Mesendoderm (in vitro differentiated cells): ENCODE data around the gene CRACR2A.
A peak's percentile ranks its signal among the peaks of the same experiment; 100 is the strongest.

Experiments used
- DNase-seq: peaks from one replicate; pipeline ENCODE4 v3.0.0; 2013
- H2AK5ac ChIP-seq: 2 replicates; pipeline ENCODE4 v1.6.1; 2013; ENCODE audit warnings: low read length, inconsistent platforms
- H2BK120ac ChIP-seq: 2 replicates; pipeline ENCODE4 v1.6.1; 2013; ENCODE audit warnings: low read depth, mild to moderate bottlenecking, low read length, moderate library complexity, mixed read lengths
- H2BK15ac ChIP-seq: replicated peaks from 2 replicates; pipeline ENCODE4 v1.6.1; 2013; ENCODE audit warnings: low read depth, mild to moderate bottlenecking, moderate library complexity
- H2BK5ac ChIP-seq: 2 replicates; pipeline ENCODE4 v1.6.1; 2013; ENCODE audit warnings: low read length, inconsistent platforms
- H3K18ac ChIP-seq: 2 replicates; pipeline ENCODE4 v1.6.1; 2013; ENCODE audit warnings: mild to moderate bottlenecking, low read length, mixed read lengths
- H3K23ac ChIP-seq: one replicate; pipeline ENCODE4 v1.6.1; 2013; ENCODE audit warnings: low read length
- H3K27ac ChIP-seq: 2 replicates; pipeline ENCODE4 v1.5.1; 2013; ENCODE audit warnings: low read depth, mild to moderate bottlenecking, inconsistent platforms, low read length, moderate library complexity
- H3K27me3 ChIP-seq: 2 replicates; pipeline ENCODE4 v1.6.1; 2013; ENCODE audit warnings: low read length, control low read depth, mild to moderate bottlenecking, inconsistent platforms; ENCODE audit not compliant: insufficient read depth, poor library complexity
- H3K36me3 ChIP-seq: 2 replicates; pipeline ENCODE4 v1.6.1; 2013; ENCODE audit warnings: low read length, inconsistent platforms; ENCODE audit not compliant: control insufficient read depth, insufficient read depth
- H3K4ac ChIP-seq: one replicate; pipeline ENCODE4 v1.6.1; 2013; ENCODE audit warnings: low read depth, mild to moderate bottlenecking, low read length, moderate library complexity
- H3K4me1 ChIP-seq: 2 replicates; pipeline ENCODE4 v1.6.1; 2013; ENCODE audit warnings: low read depth, low read length, inconsistent platforms; ENCODE audit not compliant: control insufficient read depth
- H3K4me2 ChIP-seq: 2 replicates; pipeline ENCODE4 v1.6.1; 2013; ENCODE audit warnings: low read length
- H3K4me3 ChIP-seq: 2 replicates; pipeline ENCODE4 v1.5.1; 2013; ENCODE audit warnings: mild to moderate bottlenecking, low read length
- H3K56ac ChIP-seq: one replicate; pipeline ENCODE4 v1.6.1; 2013; ENCODE audit warnings: low read length
- H3K79me1 ChIP-seq: 2 replicates; pipeline ENCODE4 v1.6.1; 2013; ENCODE audit warnings: low read length, inconsistent platforms
- H3K79me2 ChIP-seq: 2 replicates; pipeline ENCODE4 v1.6.1; 2013; ENCODE audit warnings: mild to moderate bottlenecking, low read length; ENCODE audit not compliant: control insufficient read depth, insufficient read depth
- H3K9ac ChIP-seq: 2 replicates; pipeline ENCODE4 v1.6.1; 2013; ENCODE audit warnings: low read length, inconsistent platforms
- H4K5ac ChIP-seq: one replicate; pipeline ENCODE4 v1.6.1; 2013; ENCODE audit warnings: low read length
- H4K8ac ChIP-seq: one replicate; pipeline ENCODE4 v1.6.1; 2013; ENCODE audit warnings: low read depth, mild to moderate bottlenecking, control low read depth, low read length, moderate library complexity
- WGBS: extraction: QIAGEN DNeasy Blood & Tissue Kit; methylation state at CpG from one replicate; pipeline ENCODE4 v1.1.7; 2013; ENCODE audit warnings: low lambda C conversion rate, missing lambda C conversion rate; ENCODE audit not compliant: insufficient coverage; ENCODE audit errors: extremely low coverage; 5-methylcytosine and 5-hydroxymethylcytosine counted together

The CRACR2A gene

GRCh38 chr12:3717283-3717898 lies 35.5 kb downstream of the CRACR2A start:
- H3K18ac ChIP-seq, result no peak overlapping the region
- no peak overlapping the region for H3K4me3 ChIP-seq
- H4K5ac ChIP-seq, result no peak overlapping the region
- no peak overlapping the region for H2BK120ac ChIP-seq
- H3K4me1 ChIP-seq, result peaks cover 7% of the 10 kb centered on the region
- no peak overlapping the region for H3K56ac ChIP-seq
- H3K79me2 ChIP-seq, result no peaks in the 10 kb centered on the region
- WGBS, result no CpG with 5 or more reads among the region's 9 CpGs
- H3K9ac ChIP-seq, result no peak overlapping the region
- H3K27ac ChIP-seq, result no peak overlapping the region
- H3K4ac ChIP-seq, result no peak overlapping the region
- H3K23ac ChIP-seq, result no peak overlapping the region
- H2AK5ac ChIP-seq, result no peak overlapping the region
- H3K27me3 ChIP-seq, result no peaks in the 10 kb centered on the region
- no peak overlapping the region for H3K4me2 ChIP-seq
- no peak overlapping the region for H2BK15ac ChIP-seq
- no peak for DNase-seq
- H3K79me1 ChIP-seq, result no peaks in the 10 kb centered on the region
- no peaks in the 10 kb centered on the region for H3K36me3 ChIP-seq
- H4K8ac ChIP-seq, result no peak overlapping the region
- no peak overlapping the region for H2BK5ac ChIP-seq

- no peak overlapping the region for H3K23ac ChIP-seq
- H3K79me2 ChIP-seq, result no peaks in the 10 kb centered on the region
- no CpG with 5 or more reads among the region's 1 CpG for WGBS
- H2BK120ac ChIP-seq, result no peak overlapping the region
- H3K18ac ChIP-seq, result no peak overlapping the region
- no peak overlapping the region for H2AK5ac ChIP-seq
- no peak overlapping the region for H3K56ac ChIP-seq
- peaks cover 7% of the 10 kb centered on the region for H3K4me1 ChIP-seq
- no peak overlapping the region for H3K4ac ChIP-seq
- H3K4me3 ChIP-seq, result no peak overlapping the region
- no peak overlapping the region for H3K27ac ChIP-seq
- H3K27me3 ChIP-seq, result no peaks in the 10 kb centered on the region
- H2BK15ac ChIP-seq, result no peak overlapping the region
- H3K4me2 ChIP-seq, result no peak overlapping the region
- DNase-seq, result no peak
- H4K5ac ChIP-seq, result no peak overlapping the region
- no peak overlapping the region for H3K9ac ChIP-seq
- no peaks in the 10 kb centered on the region for H3K36me3 ChIP-seq
- no peak overlapping the region for H4K8ac ChIP-seq
- no peaks in the 10 kb centered on the region for H3K79me1 ChIP-seq
- H2BK5ac ChIP-seq, result no peak overlapping the region
Measured at GRCh38 chr12:3715999-3716398, 36.9 kb downstream of the CRACR2A start.

GRCh38 chr12:3713947-3714346 lies 39.0 kb downstream of the CRACR2A start:
- Histone ChIP-seq H3K23ac (no peak overlapping the region), H3K9ac (no peak overlapping the region)

DNA sequence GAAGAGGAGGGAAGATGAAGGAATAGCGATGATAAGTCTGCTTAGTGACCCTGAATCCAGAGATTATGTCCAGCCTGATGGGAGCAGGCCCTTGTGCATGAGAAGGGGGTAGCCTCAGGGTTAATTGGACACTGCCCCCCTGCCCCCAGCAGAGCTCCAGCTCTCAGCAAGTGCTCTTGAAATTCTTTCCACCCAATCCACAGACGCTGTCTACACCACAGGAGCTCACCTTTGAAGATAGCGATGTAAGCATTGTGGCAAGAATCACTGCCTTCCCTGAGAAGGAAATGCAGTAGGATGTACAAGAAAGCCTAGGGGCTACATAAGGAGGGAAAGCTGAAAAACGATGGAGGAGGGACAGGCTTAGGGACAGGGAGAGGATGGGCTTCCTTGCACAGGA lies 39.4 kb downstream of the CRACR2A start:
- WGBS, result no CpG with 5 or more reads among the region's 4 CpGs
- DNase-seq, result peak; percentile 80

More at GRCh38 chr12:3713947-3714346, 39.0 kb downstream of the CRACR2A start:
- H2BK120ac ChIP-seq, result no peak overlapping the region
- no peak overlapping the region for H2BK5ac ChIP-seq
- H3K4me3 ChIP-seq, result no peak overlapping the region
- no peak overlapping the region for H3K4ac ChIP-seq
- H3K27ac ChIP-seq, result no peak overlapping the region
- no peak overlapping the region for H3K18ac ChIP-seq
- H3K4me2 ChIP-seq, result no peak overlapping the region
- no peak for DNase-seq
- no peak overlapping the region for H4K5ac ChIP-seq
- H3K4me1 ChIP-seq, result peaks cover 7% of the 10 kb centered on the region
- no peaks in the 10 kb centered on the region for H3K36me3 ChIP-seq
- H3K79me2 ChIP-seq, result no peaks in the 10 kb centered on the region
- WGBS, result no CpG with 5 or more reads among the region's 2 CpGs
- no peaks in the 10 kb centered on the region for H3K27me3 ChIP-seq
- H3K56ac ChIP-seq, result no peak overlapping the region
- no peak overlapping the region for H2BK15ac ChIP-seq
- H3K79me1 ChIP-seq, result no peaks in the 10 kb centered on the region
- H4K8ac ChIP-seq, result no peak overlapping the region
- H2AK5ac ChIP-seq, result no peak overlapping the region

DNA sequence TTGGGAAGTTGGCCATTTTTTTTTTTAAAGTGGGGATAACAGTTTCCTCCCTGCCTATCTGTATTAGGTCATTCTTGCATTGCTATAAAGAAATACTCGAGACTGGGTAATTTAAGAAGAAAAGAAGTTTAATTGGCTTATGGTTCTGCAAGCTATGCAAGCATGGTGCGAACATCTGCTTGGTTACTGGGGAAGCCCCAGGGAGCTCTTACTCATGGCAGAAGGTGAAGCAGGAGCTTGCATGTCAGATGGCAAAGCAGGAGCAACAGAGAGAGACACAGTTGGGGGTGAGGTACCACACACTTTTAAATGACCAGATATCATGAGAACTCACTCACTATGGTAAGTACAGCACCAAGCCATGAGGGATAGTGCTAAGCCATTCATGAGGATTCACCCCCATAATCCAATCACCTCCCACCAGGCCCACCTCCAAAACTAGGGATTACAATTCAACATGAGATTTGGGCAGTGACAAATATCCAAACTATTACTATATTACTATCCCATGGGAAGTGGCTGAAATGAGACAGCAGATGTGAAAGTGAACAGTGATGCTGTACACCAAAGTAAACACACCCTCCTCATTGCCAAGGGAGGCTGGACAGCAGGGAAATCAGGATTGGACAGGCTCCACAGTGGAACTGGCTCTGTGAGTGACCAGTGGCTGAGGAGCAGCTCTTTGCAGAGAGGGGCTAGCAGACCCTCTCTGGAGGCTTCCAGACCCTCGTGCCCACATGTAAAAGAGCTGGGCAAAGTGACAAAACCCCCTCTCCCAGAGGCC lies 40.5 kb downstream of the CRACR2A start:
- Histone ChIP-seq H3K36me3 (no peaks in the 10 kb centered on the region), H3K27ac (no peak overlapping the region), H2AK5ac (no peak overlapping the region), H3K23ac (no peak overlapping the region), H3K4me2 (no peak overlapping the region), H3K27me3 (no peaks in the 10 kb centered on the region), H4K8ac (no peak overlapping the region), H3K4ac (no peak overlapping the region), H3K4me3 (no peak overlapping the region), H2BK5ac (no peak overlapping the region), H4K5ac (no peak overlapping the region), H3K4me1 (peaks cover 7% of the 10 kb centered on the region), H3K79me1 (no peaks in the 10 kb centered on the region), H3K79me2 (no peaks in the 10 kb centered on the region), H2BK120ac (no peak overlapping the region), H3K56ac (no peak overlapping the region), H3K9ac (no peak overlapping the region), H2BK15ac (no peak overlapping the region), H3K18ac (no peak overlapping the region)
- peak; percentile 33 for DNase-seq
- WGBS, result no CpG with 5 or more reads among the region's 3 CpGs

More for the DNA sequence above, 39.4 kb downstream of the CRACR2A start:
- Histone ChIP-seq H3K4me2 (no peak overlapping the region), H3K4ac (no peak overlapping the region), H4K8ac (no peak overlapping the region), H4K5ac (no peak overlapping the region), H2AK5ac (no peak overlapping the region), H3K23ac (no peak overlapping the region), H3K18ac (no peak overlapping the region), H3K27ac (no peak overlapping the region), H3K79me2 (no peaks in the 10 kb centered on the region), H3K27me3 (no peaks in the 10 kb centered on the region), H3K4me1 (peaks cover 7% of the 10 kb centered on the region), H3K9ac (no peak overlapping the region), H2BK15ac (no peak overlapping the region), H3K4me3 (no peak overlapping the region), H2BK120ac (no peak overlapping the region), H3K79me1 (no peaks in the 10 kb centered on the region), H2BK5ac (no peak overlapping the region), H3K56ac (no peak overlapping the region), H3K36me3 (no peaks in the 10 kb centered on the region)
